Panc1 (cell line): ENCODE results near the gene ERICH4. TPM values are rescaled to one million over a fixed set of nuclear protein-coding genes. Genes with fewer than 3 reads are reported as not detected.

Source experiments
- ATAC-seq: fragments of 200-7000 bp; cut with Tn5 transposase; 2 replicates; pipeline ENCODE4 v1.9.1; 2020; ENCODE audit warnings: mild to moderate bottlenecking, moderate library complexity
- BruUV-seq: library from RNA; stranded (reverse); fragments of 400-500 nt; replicated peaks from 2 replicates; lab custom pipeline; 2021; lab: Mats Ljungman, UMichigan
- CTCF ChIA-PET: fragments of 300-600 bp; sonication (Branson Sonifier 250); formaldehyde crosslinking; loops from one replicate; lab custom pipeline; 2022; ENCODE audit warnings: antibody characterized with exemption; lab: Charles Lee
- POLR2A ChIA-PET: fragments of 300-600 bp; sonication (Branson Sonifier 250); formaldehyde crosslinking; loops from one replicate; lab custom pipeline; 2022; ENCODE audit warnings: antibody characterized with exemption; lab: Charles Lee
- DNase-seq: peaks from one replicate; pipeline ENCODE4 v3.0.0-alpha.2; 2010; ENCODE audit warnings: low read depth, low spot score
- H3K27ac ChIP-seq: 2 replicates; pipeline ENCODE4 v1.5.1; 2011; ENCODE audit warnings: mild to moderate bottlenecking, low read length, inconsistent platforms
- H3K27me3 ChIP-seq: fragments of 200-500 bp; sonication (Bioruptor generic); 2 replicates; pipeline ENCODE4 v1.6.0; 2014; ENCODE audit warnings: low read length, inconsistent platforms; ENCODE audit not compliant: control insufficient read depth, insufficient read depth
- H3K36me3 ChIP-seq: fragments of 200-500 bp; sonication (Bioruptor generic); 2 replicates; pipeline ENCODE4 v1.5.1; 2014; ENCODE audit warnings: inconsistent platforms, mild to moderate bottlenecking, low read length, moderate library complexity; ENCODE audit not compliant: control insufficient read depth, insufficient read depth
- H3K4me1 ChIP-seq: 2 replicates; pipeline ENCODE4 v1.5.1; 2011; ENCODE audit warnings: inconsistent platforms, mild to moderate bottlenecking, low read length, moderate library complexity; ENCODE audit not compliant: control insufficient read depth, insufficient read depth
- H3K4me3 ChIP-seq, 2 experiments: 2 replicates each; pipeline ENCODE4 v1.5.1; 2011 to 2012; ENCODE audit warnings: low read depth in 2 of 2, low read length in 2 of 2, mild to moderate bottlenecking in 2 of 2, inconsistent platforms in 1 of 2, moderate library complexity in 1 of 2
- H3K9me3 ChIP-seq: fragments of 200-500 bp; sonication (Bioruptor generic); 2 replicates; pipeline ENCODE4 v1.5.1; 2014; ENCODE audit warnings: low read depth, mild to moderate bottlenecking, inconsistent platforms, low read length, moderate library complexity; ENCODE audit not compliant: control insufficient read depth, insufficient read depth
- POLR2AphosphoS5 ChIP-seq: IDR thresholded peaks from 2 replicates; pipeline ENCODE4 v1.6.1; 2012; ENCODE audit warnings: mild to moderate bottlenecking, low read depth, low read length, moderate library complexity
- REST ChIP-seq, 2 experiments: IDR thresholded peaks; 2 replicates each; pipeline ENCODE4 v1.6.1; 2011 to 2012; ENCODE audit warnings: low read depth in 2 of 2, control low read depth in 1 of 2, low read length in 1 of 2, mild to moderate bottlenecking in 1 of 2, moderate library complexity in 1 of 2; ENCODE audit not compliant: insufficient read depth in 1 of 2
- SIN3A ChIP-seq: IDR thresholded peaks from 2 replicates; pipeline ENCODE4 v1.6.1; 2012; ENCODE audit warnings: low read depth, mild to moderate bottlenecking, low read length, moderate library complexity, borderline replicate concordance; ENCODE audit not compliant: insufficient read depth
- TCF7L2 ChIP-seq: IDR thresholded peaks from 2 replicates; pipeline ENCODE4 v1.6.1; 2011; ENCODE audit warnings: mild to moderate bottlenecking, low read depth, low read length, inconsistent platforms
- in situ Hi-C: cut with HindIII; loops from 2 replicates; pipeline ENCODE4 v1.10.0; 2016; ENCODE audit warnings: low sequenced_read_pairs, low pct_unique_long_range_greater_than_20kb
- intact Hi-C: fragments of 100-400 bp; cut with micrococcal nuclease; formaldehyde crosslinking; loops from one replicate; pipeline ENCODE4 v1.10.0; 2022; ENCODE audit not compliant: unreplicated experiment
- total RNA-seq: library from RNA; stranded (reverse); gene quantifications from one replicate; pipeline ENCODE4 v1.2.1, GENCODE V29; 2021; ENCODE audit not compliant: unreplicated experiment
- TF ChIP-seq, protein P1 (sequence below): fragments of 450-650 bp; IDR thresholded peaks from 2 replicates; pipeline ENCODE4 v1.5.1; 2017; ENCODE audit warnings: mild to moderate bottlenecking

The ERICH4 gene
- total RNA-seq, 1 experiment from 2014 or later = not detected

DNA sequence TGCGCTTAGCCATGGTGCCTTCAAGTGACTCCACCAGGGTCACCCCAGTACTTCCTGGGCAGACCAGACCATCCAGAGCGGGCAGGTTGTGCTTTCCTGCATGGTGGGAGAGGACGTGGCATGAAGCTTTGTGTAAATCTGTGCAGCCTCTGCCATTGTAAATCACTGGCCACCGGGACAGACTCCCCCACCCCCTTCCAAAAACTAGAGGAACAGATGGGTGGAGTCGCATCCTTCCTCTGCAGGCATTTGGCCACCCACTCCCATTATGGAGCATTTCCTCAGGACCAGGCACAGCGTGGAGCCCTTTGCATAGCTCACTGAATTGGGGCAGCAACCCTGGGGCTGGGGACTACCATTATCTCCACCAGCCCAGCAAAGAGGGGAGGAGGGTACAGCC is 37.2 kb upstream of the ERICH4 start:
- no TSS peak for BruUV-seq
- DNase-seq (no peak), ATAC-seq (no peak)
- H3K4me3 ChIP-seq = no peak overlapping the region
- H3K36me3 ChIP-seq = no peaks in the 10 kb centered on the region
- H3K4me1 ChIP-seq = no peaks in the 10 kb centered on the region
- ChIA-PET CTCF (no interaction called here), POLR2A (no interaction called here)
- H3K27me3 ChIP-seq = no peaks in the 10 kb centered on the region
- TF ChIP-seq SIN3A = no peak
- TF ChIP-seq TCF7L2 = no peak
- no peak for TF ChIP-seq REST (IDR thresholded peaks at IDR 0.05; ENCODE audit: insufficient read depth in 1 of 2, low read depth in 2 of 2, low read length in 1 of 2)
- TF ChIP-seq, protein P1, sequence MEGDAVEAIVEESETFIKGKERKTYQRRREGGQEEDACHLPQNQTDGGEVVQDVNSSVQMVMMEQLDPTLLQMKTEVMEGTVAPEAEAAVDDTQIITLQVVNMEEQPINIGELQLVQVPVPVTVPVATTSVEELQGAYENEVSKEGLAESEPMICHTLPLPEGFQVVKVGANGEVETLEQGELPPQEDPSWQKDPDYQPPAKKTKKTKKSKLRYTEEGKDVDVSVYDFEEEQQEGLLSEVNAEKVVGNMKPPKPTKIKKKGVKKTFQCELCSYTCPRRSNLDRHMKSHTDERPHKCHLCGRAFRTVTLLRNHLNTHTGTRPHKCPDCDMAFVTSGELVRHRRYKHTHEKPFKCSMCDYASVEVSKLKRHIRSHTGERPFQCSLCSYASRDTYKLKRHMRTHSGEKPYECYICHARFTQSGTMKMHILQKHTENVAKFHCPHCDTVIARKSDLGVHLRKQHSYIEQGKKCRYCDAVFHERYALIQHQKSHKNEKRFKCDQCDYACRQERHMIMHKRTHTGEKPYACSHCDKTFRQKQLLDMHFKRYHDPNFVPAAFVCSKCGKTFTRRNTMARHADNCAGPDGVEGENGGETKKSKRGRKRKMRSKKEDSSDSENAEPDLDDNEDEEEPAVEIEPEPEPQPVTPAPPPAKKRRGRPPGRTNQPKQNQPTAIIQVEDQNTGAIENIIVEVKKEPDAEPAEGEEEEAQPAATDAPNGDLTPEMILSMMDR = no peak
- no peak for TF ChIP-seq POLR2AphosphoS5
- intact Hi-C loops = no loop called here
- no peaks in the 10 kb centered on the region for H3K9me3 ChIP-seq
- in situ Hi-C loops = no loop called here
- no peak overlapping the region for H3K27ac ChIP-seq

- ATAC-seq = no peak
- no peaks in the 10 kb centered on the region for H3K4me1 ChIP-seq
- H3K27ac ChIP-seq = no peak overlapping the region
- BruUV-seq = no TSS peak
- H3K4me3 ChIP-seq = no peak overlapping the region
- H3K36me3 ChIP-seq = no peaks in the 10 kb centered on the region
- no peak for DNase-seq
- in situ Hi-C loops (no loop called here), intact Hi-C loops (no loop called here)
- ChIA-PET POLR2A (no interaction called here), CTCF (no interaction called here)
- no peaks in the 10 kb centered on the region for H3K9me3 ChIP-seq
- no peak for TF ChIP-seq POLR2AphosphoS5
- TF ChIP-seq REST (IDR thresholded peaks at IDR 0.05; ENCODE audit: insufficient read depth in 1 of 2, low read depth in 2 of 2, low read length in 1 of 2) = no peak
- no peak for TF ChIP-seq TCF7L2
- TF ChIP-seq, protein P1 = no peak
- TF ChIP-seq SIN3A = no peak
- no peaks in the 10 kb centered on the region for H3K27me3 ChIP-seq
These were observed 35.7 kb upstream of the ERICH4 start for GRCh38 chr19:41407271-41407670.
